BJ (cell line): ENCODE results near the gene PEX14. TPM values are rescaled to one million over a fixed set of nuclear protein-coding genes. Genes with fewer than 3 reads are reported as not detected.

ENCODE experiments used
- CTCF ChIA-PET: fragments of 350-600 bp; formaldehyde crosslinking; extraction: SDS; loops from one replicate; lab custom pipeline; 2021; ENCODE audit warnings: antibody characterized with exemption, inconsistent platforms; lab: Yijun Ruan, JAX
- POLR2A ChIA-PET: fragments of 300-600 bp; sonication (Branson Sonifier 250); formaldehyde crosslinking; extraction: SDS; loops from one replicate; lab custom pipeline; 2021; ENCODE audit warnings: antibody characterized with exemption; lab: Charles Lee
- DNase-seq: peaks from one replicate; pipeline ENCODE4 v3.0.0-alpha.2; 2011; ENCODE audit warnings: low read depth
- H3K27me3 ChIP-seq: 2 replicates; pipeline ENCODE4 v1.6.0; 2011; ENCODE audit warnings: low read length; ENCODE audit not compliant: control insufficient read depth, insufficient read depth
- H3K36me3 ChIP-seq: 2 replicates; pipeline ENCODE4 v1.5.1; 2011; ENCODE audit warnings: low read length; ENCODE audit not compliant: control insufficient read depth, insufficient read depth
- H3K4me3 ChIP-seq: 2 replicates; pipeline ENCODE4 v1.5.1; 2011; ENCODE audit warnings: low read depth, mild to moderate bottlenecking, control low read depth, low read length
- CTCF ChIP-seq: IDR thresholded peaks from 2 replicates; pipeline ENCODE4 v1.5.1; 2011; ENCODE audit warnings: low read depth, mild to moderate bottlenecking, control low read depth, inconsistent platforms, low read length, moderate library complexity; ENCODE audit not compliant: insufficient read depth
- polyA plus RNA-seq: library from polyadenylated mRNA; depleted of rRNA; stranded (reverse); fragments of >200 nt; gene quantifications from 2 replicates; pipeline ENCODE4 v1.2.3, GENCODE V29; 2011

Gene PEX14
- polyA plus RNA-seq, 1 experiment = 10.1 TPM

GRCh38 chr1:10650556-10651388, 176.0 kb downstream of the PEX14 start:
- ChIA-PET POLR2A (no interaction called here), CTCF (no interaction called here)
- no peak for DNase-seq
- H3K4me3 ChIP-seq = no peak overlapping the region
- no peak for TF ChIP-seq CTCF
- no peaks in the 10 kb centered on the region for H3K27me3 ChIP-seq
- H3K36me3 ChIP-seq = no peaks in the 10 kb centered on the region

- POLR2A ChIA-PET = no interaction called here
- H3K36me3 ChIP-seq = no peaks in the 10 kb centered on the region
- no peak for TF ChIP-seq CTCF
- CTCF ChIA-PET = no interaction called here
- no peak for DNase-seq
- H3K4me3 ChIP-seq = no peak overlapping the region
- H3K27me3 ChIP-seq = no peaks in the 10 kb centered on the region
Measured at GRCh38 chr1:10651389-10651766, 176.6 kb downstream of the PEX14 start.

- DNase-seq = no peak
- ChIA-PET POLR2A (no interaction called here), CTCF (no interaction called here)
- Histone ChIP-seq H3K36me3 (no peaks in the 10 kb centered on the region), H3K27me3 (no peaks in the 10 kb centered on the region), H3K4me3 (no peak overlapping the region)
- no peak for TF ChIP-seq CTCF
Measured at GRCh38 chr1:10651793-10652192, 177.0 kb downstream of the PEX14 start.

GRCh38 chr1:10652626-10653025, 177.9 kb downstream of the PEX14 start:
- no peaks in the 10 kb centered on the region for H3K27me3 ChIP-seq
- DNase-seq = no peak
- ChIA-PET POLR2A (no interaction called here), CTCF (no interaction called here)
- no peak for TF ChIP-seq CTCF
- H3K36me3 ChIP-seq = no peaks in the 10 kb centered on the region
- no peak overlapping the region for H3K4me3 ChIP-seq

- TF ChIP-seq CTCF = no peak
- no peak for DNase-seq
- POLR2A ChIA-PET = no interaction called here
- H3K4me3 ChIP-seq = no peak overlapping the region
- CTCF ChIA-PET = no interaction called here
- no peaks in the 10 kb centered on the region for H3K27me3 ChIP-seq
- H3K36me3 ChIP-seq = no peaks in the 10 kb centered on the region
Measured at GRCh38 chr1:10653370-10654125, 178.8 kb downstream of the PEX14 start.
